ENCODE results near the gene MACO1. TPM values are rescaled to one million over a fixed set of nuclear protein-coding genes. Genes with fewer than 3 reads are reported as not detected.

Gene MACO1
- total and polyA plus RNA-seq, 4 donors: 15.3 to 23.2 (median 20.6) TPM

DNA sequence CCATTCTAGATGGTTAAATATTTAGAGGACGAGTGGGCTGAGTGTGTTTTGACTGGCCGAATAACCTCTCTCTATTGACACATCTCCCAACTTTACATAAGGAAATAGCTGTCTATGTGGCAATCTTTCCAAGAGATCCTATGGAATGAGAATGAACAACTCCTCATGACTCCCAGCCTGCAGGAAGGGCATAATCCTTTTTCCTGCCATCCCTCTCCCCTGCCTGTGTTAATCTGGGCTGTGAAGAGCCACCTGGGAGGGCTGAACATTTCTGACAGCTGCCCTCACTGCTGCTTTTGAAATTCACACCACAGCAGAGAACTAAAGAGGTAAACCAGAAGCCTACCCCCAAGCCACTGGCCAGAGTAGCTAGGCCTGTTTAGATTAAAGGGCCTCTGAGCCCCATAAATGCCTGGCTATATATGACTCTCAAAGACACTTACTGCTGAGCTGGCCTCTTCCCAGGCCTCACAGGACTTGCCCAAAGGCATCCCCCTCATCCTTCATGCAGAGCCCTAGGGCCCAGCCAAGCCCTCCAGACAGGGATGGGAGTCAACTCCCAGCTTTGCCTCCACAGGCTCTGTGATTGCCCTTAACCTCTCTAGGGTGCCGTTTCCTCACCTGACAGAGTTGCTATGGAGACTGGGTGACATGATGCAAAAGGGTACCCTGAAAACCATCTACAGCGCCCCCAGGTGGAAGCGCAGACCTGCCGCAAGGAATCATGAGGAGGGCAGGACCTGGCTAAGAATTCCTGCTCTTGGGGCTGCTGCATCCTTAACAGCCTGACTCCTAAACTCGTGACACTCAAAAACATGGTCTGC, 70.8 kb downstream of the MACO1 start:
- Histone ChIP-seq H3K27ac (ENCODE audit: low read depth in 1 of 2, low read length in 2 of 2) (no peak overlapping the region), H3K4me3 (ENCODE audit: low read depth in 1 of 3, low read length in 3 of 3) (no peak overlapping the region), H3K9ac (ENCODE audit: low read depth in 1 of 2, low read length in 2 of 2) (no peak overlapping the region), H3K4me1 (ENCODE audit: control insufficient read depth in 4 of 4, insufficient read depth in 4 of 4, low read length in 3 of 4) (peaks cover 0 to 7% (median 0%) of the 10 kb centered on the region in 4 donors), H3K27me3 (ENCODE audit: control insufficient read depth in 4 of 4, insufficient read depth in 4 of 4, low read length in 3 of 4) (no peaks in the 10 kb centered on the region), H3K36me3 (ENCODE audit: control insufficient read depth in 4 of 4, insufficient read depth in 3 of 4, low read depth in 1 of 4, low read length in 3 of 4) (peaks cover 0 to 27% (median 17%) of the 10 kb centered on the region in 4 donors), H3K9me3 (ENCODE audit: control insufficient read depth in 4 of 4, low read length in 3 of 4) (no peaks in the 10 kb centered on the region)
- TF ChIP-seq RAD21 (IDR thresholded peaks at IDR 0.05): peak in 1 of 2 donors; percentile 26
- TF ChIP-seq, protein P1, sequence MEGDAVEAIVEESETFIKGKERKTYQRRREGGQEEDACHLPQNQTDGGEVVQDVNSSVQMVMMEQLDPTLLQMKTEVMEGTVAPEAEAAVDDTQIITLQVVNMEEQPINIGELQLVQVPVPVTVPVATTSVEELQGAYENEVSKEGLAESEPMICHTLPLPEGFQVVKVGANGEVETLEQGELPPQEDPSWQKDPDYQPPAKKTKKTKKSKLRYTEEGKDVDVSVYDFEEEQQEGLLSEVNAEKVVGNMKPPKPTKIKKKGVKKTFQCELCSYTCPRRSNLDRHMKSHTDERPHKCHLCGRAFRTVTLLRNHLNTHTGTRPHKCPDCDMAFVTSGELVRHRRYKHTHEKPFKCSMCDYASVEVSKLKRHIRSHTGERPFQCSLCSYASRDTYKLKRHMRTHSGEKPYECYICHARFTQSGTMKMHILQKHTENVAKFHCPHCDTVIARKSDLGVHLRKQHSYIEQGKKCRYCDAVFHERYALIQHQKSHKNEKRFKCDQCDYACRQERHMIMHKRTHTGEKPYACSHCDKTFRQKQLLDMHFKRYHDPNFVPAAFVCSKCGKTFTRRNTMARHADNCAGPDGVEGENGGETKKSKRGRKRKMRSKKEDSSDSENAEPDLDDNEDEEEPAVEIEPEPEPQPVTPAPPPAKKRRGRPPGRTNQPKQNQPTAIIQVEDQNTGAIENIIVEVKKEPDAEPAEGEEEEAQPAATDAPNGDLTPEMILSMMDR (IDR thresholded peaks at IDR 0.05; ENCODE audit: low read depth, low read length, missing input control): no peak
- no peak for DNase-seq (ENCODE audit: low spot score)
- WGBS: 67% methylated on average over 7 of the region's 7 CpGs

DNA sequence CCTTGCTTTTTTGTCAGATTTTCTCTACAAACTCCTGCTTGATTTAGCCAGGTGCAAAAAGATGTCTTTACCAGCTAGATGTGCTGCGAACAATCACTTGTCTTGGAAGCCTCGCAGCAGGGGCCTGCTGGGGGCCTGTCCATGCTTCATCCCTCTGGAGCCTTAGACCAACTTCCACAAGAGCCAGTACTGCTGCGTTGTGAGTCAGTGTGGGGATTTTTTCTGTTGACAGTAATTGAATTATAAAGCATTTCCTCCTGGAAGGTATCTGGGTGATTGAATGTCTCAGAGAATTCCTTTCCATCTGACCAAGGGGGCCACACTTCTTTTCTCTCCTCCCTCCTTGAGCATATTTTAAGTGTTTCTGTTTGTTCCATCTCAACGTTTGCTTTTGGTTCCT, 72.3 kb downstream of the MACO1 start:
- Histone ChIP-seq H3K27ac (ENCODE audit: low read depth in 1 of 2, low read length in 2 of 2) (no peak overlapping the region), H3K36me3 (ENCODE audit: control insufficient read depth in 4 of 4, insufficient read depth in 3 of 4, low read depth in 1 of 4, low read length in 3 of 4) (peaks cover 0 to 15% (median 7%) of the 10 kb centered on the region in 4 donors), H3K9me3 (ENCODE audit: control insufficient read depth in 4 of 4, low read length in 3 of 4) (no peaks in the 10 kb centered on the region), H3K9ac (ENCODE audit: low read depth in 1 of 2, low read length in 2 of 2) (no peak overlapping the region), H3K27me3 (ENCODE audit: control insufficient read depth in 4 of 4, insufficient read depth in 4 of 4, low read length in 3 of 4) (no peaks in the 10 kb centered on the region), H3K4me3 (ENCODE audit: low read depth in 1 of 3, low read length in 3 of 3) (no peak overlapping the region), H3K4me1 (ENCODE audit: control insufficient read depth in 4 of 4, insufficient read depth in 4 of 4, low read length in 3 of 4) (peaks cover 0 to 7% (median 0%) of the 10 kb centered on the region in 4 donors)
- WGBS: 83% methylated on average over 4 of the region's 4 CpGs
- no peak for DNase-seq (ENCODE audit: low spot score)
- TF ChIP-seq TAF1 (conservative IDR thresholded peaks at IDR 0.05) (no peak), FOXA1 (IDR thresholded peaks at IDR 0.05) (no peak), HNF4G (IDR thresholded peaks at IDR 0.05) (no peak), EGR1 (IDR thresholded peaks at IDR 0.05; ENCODE audit: low read depth in 2 of 2) (no peak), NR2F2 (IDR thresholded peaks at IDR 0.05) (no peak)
- TF ChIP-seq, protein P2, sequence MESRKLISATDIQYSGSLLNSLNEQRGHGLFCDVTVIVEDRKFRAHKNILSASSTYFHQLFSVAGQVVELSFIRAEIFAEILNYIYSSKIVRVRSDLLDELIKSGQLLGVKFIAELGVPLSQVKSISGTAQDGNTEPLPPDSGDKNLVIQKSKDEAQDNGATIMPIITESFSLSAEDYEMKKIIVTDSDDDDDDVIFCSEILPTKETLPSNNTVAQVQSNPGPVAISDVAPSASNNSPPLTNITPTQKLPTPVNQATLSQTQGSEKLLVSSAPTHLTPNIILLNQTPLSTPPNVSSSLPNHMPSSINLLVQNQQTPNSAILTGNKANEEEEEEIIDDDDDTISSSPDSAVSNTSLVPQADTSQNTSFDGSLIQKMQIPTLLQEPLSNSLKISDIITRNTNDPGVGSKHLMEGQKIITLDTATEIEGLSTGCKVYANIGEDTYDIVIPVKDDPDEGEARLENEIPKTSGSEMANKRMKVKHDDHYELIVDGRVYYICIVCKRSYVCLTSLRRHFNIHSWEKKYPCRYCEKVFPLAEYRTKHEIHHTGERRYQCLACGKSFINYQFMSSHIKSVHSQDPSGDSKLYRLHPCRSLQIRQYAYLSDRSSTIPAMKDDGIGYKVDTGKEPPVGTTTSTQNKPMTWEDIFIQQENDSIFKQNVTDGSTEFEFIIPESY (IDR thresholded peaks at IDR 0.05): no peak
- TF ChIP-seq, protein P3, sequence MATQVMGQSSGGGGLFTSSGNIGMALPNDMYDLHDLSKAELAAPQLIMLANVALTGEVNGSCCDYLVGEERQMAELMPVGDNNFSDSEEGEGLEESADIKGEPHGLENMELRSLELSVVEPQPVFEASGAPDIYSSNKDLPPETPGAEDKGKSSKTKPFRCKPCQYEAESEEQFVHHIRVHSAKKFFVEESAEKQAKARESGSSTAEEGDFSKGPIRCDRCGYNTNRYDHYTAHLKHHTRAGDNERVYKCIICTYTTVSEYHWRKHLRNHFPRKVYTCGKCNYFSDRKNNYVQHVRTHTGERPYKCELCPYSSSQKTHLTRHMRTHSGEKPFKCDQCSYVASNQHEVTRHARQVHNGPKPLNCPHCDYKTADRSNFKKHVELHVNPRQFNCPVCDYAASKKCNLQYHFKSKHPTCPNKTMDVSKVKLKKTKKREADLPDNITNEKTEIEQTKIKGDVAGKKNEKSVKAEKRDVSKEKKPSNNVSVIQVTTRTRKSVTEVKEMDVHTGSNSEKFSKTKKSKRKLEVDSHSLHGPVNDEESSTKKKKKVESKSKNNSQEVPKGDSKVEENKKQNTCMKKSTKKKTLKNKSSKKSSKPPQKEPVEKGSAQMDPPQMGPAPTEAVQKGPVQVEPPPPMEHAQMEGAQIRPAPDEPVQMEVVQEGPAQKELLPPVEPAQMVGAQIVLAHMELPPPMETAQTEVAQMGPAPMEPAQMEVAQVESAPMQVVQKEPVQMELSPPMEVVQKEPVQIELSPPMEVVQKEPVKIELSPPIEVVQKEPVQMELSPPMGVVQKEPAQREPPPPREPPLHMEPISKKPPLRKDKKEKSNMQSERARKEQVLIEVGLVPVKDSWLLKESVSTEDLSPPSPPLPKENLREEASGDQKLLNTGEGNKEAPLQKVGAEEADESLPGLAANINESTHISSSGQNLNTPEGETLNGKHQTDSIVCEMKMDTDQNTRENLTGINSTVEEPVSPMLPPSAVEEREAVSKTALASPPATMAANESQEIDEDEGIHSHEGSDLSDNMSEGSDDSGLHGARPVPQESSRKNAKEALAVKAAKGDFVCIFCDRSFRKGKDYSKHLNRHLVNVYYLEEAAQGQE (IDR thresholded peaks at IDR 0.05): no peak
